Fibroblast of skin of left quadriceps (primary cell): ENCODE results near the gene SERINC1.
"Not testable (repeated sequence)": the region's sequence is repeated elsewhere in the genome, so short reads cannot be mapped to it uniquely, and the experiment has no call there.

ENCODE experiments used
- DNase-seq, 2 experiments: peaks; one replicate each; pipeline ENCODE4 v3.0.0-alpha.2; 2013; ENCODE audit warnings: low read depth in 2 of 2

Gene SERINC1

GRCh38 chr6:122471107-122472021 is at the start of gene SERINC1:
Gene SERINC1, minus strand, starts transcription at chr6:122471807. Its CDS starts 70 bp downstream, at chr6:122471737.
- DNase-seq = peak; percentile 89

DNA sequence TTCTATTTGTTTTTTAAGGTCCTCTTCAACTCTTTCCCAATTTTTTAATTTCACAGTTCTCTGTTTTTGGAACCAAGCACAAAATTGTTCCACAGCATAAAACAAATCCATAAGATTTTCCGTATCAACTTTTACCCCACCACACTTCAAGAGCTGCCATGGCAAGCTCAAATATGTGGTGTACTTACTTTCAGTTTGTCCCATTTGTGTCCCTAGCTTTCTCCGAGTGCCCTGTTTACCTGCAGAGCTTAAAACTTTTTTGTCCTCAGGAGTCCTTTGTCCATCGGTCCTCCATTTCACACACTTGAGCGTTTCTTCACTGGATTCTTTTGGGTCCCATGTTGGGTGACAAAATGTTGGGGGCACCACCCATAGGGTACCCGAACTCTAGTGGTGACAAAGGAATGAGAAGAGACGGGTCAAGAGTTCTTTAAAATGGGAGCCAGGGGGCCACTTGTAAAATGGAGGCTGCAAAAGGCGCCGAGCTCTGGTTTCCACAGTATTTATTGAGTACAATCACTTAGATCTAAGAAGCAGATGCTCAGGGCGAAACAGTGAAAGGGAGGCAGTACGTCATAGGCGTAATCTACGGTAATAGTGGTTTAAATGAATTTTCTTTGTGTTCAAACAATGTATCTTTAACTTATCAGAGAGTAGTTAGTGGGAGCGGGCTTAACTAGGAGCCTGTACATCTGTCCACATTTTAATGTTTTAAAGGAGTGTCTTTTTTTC is 39.8 kb upstream of the SERINC1 start:
- DNase-seq = no peak

GRCh38 chr6:122505170-122505569 is 33.6 kb upstream of the SERINC1 start:
- not testable (repeated sequence) for DNase-seq

GRCh38 chr6:122501475-122501874 is 29.9 kb upstream of the SERINC1 start:
- DNase-seq = no peak

DNA sequence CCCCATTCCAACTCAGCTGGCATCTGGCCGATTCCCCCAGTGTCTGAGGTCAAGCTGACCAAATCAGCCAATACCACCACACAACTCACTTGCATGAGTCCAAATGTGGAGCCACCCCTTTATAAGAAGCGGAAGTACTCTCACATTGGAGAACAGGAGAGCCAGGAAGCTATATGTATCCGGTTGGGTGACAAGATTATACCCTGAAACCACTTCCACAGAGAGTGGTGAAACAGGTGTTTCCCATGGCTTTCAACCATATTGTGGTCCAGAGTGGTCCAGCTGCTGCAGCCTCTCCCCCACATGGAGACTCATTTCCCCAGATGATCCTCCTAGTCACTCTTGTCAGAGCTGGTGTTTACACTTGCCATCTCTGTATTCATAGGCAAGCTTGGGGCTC is 24.0 kb upstream of the SERINC1 start:
- DNase-seq = no peak

DNA sequence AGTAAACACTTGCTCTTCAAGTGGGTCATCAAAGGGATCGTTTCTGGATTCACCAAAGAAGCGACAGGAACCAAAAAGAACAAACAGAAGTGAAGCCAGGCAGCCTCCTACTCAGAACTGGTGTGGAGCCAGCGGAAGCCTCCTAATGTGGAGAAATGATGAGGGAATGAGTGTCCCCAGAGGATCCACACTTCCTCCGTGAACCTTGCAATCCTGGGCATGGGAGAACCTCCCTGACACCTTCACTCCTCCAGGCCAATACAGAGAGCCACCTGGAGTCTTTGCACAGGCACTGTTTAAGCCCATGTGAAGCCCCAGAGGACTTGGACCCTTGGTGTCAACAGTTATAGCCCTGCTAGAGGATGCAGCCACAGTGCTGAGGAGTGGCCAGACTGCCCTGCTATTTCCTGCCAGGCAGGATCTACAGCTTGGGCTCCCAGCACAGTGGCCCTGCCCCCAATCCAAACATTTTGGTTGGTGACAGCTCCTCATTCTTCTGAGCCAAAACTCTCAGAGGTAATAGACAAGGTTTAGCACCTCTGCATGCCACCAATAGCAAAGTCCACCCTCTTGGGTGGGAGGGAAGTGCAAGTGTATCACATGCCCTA is 23.2 kb upstream of the SERINC1 start:
- DNase-seq = no peak

- DNase-seq = peak; percentile 45 to 48
Observed at GRCh38 chr6:122491919-122492555, 20.4 kb upstream of the SERINC1 start.

DNA sequence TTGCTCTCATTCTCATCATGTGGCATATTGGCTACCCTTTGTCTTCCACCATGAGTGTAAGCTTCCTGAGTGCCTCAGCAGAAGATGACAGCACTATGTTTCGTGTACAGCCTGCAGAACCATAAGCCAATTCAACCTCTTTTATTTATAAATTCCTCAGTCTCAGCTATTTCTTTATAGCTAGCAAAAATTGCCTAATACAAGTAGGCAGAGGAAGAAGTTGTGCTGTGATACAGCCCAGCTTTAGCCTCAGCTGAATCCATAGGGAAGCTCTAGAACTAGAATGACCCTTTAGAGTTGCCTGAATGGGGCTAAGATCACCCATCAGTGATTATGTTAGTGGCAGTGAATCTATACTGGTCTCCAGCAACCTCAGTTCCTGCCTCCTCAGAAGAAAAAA is 19.0 kb upstream of the SERINC1 start:
- no peak for DNase-seq

- DNase-seq = no peak
Observed at GRCh38 chr6:122484760-122485159, 13.2 kb upstream of the SERINC1 start.

DNA sequence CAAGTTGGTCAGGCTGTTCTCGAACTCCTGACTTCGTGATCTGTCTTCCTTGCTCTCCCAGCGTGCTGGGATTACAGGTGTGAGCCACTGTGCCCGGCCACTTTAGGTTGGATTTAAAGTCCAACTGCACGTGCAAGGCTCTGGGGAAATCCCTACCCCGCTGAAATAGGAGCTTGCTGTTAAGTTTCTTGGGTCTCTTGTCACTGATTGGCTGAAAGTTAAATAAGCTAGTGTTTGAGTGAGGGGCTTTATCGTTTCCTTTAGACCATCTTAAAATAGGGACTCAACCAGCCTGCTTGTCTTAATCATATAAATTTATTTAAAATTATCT is 11.1 kb upstream of the SERINC1 start:
- DNase-seq = no peak

- peak in 1 of 2 experiments; percentile 5 for DNase-seq
Observed at GRCh38 chr6:122476131-122476530, 4.5 kb upstream of the SERINC1 start.

DNA sequence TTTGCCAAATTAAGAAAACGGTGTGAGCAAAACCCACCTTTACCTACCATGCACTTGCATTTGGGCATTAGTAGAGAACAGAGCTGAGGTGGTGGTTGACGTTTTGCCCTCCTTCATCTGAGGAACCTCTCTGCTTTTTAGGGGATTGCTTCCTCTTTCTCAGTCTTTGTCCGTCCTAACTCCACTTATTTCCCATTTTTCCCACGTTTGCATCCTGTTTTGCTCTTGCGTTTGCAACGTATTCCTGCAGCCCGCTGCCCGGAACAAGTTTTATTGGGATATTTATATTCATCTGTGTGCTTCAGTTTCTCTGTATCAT is 374 bp upstream of the SERINC1 start:
- no peak for DNase-seq

DNA sequence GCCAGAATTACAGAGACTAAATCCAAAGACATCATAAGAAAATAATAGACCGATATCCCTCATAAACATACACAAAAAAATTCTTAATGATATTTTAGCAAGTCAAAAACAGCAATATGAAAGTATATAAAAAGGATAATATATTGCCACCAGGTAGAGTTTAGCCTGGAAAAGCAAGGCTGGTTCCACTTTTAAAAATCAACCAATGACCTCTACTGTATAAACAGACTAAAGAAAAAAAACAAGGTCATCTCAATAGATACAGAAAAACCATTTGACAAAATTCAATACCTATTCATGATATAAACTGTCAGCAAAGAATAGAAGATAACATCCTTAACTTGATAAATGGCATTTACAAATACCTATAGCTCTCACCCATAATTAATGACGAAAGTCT is 9.7 kb downstream of the SERINC1 start:
- DNase-seq = no peak

GRCh38 chr6:122459865-122460416 is 11.7 kb downstream of the SERINC1 start:
- not testable (repeated sequence) for DNase-seq

- no peak for DNase-seq
Observed at GRCh38 chr6:122459240-122459639, 12.4 kb downstream of the SERINC1 start.

GRCh38 chr6:122458087-122458486 is 13.5 kb downstream of the SERINC1 start:
- DNase-seq = no peak

- not testable (repeated sequence) for DNase-seq
Observed at GRCh38 chr6:122455116-122455515, 16.5 kb downstream of the SERINC1 start.

- no peak for DNase-seq
Observed at GRCh38 chr6:122454673-122455072, 16.9 kb downstream of the SERINC1 start.

- no peak for DNase-seq
Observed at GRCh38 chr6:122452509-122452908, 19.1 kb downstream of the SERINC1 start.

DNA sequence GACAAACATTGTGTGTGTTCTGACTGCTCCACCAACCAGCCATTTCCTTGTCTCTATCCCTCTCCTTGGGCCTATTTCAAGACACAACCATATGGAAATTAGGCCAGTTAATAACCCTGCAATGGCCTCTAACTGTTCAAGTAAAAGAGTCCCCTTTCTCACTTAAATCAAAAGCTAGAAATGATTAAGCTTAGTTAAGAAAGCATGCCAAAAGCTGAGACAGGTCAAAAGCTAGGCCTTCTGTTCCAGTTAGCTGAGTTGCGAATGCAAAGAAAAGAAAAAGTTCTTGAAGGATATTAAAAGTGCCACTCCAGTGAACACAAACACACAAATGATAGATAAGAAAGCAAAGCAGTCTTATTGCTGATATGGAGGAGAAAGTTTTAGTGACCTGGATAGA is 22.5 kb downstream of the SERINC1 start:
- DNase-seq = no peak

- no peak for DNase-seq
Observed at GRCh38 chr6:122445274-122445673, 26.3 kb downstream of the SERINC1 start.

DNA sequence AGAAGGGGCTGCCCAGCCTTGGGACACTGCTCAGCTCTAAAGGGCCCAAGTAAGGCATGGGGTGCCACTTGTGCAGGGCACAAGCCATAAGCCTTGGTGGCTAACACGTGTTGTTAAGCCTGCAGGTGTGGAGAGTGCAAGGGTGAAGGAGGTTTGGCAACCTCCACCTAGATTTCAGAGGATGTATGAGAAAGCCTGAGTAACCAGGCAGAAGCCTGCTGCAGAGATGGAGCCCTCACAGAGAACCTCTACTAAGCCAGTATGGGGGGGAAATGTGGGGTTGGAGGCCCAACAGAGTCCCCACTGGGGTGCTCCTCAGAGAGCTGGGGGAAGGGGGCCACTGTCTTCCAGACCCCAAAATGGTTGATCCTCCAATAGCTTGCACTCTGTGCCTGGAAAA is 32.6 kb downstream of the SERINC1 start:
- no peak for DNase-seq
